Measurements from ENCODE around the gene POLE3.

DNA sequence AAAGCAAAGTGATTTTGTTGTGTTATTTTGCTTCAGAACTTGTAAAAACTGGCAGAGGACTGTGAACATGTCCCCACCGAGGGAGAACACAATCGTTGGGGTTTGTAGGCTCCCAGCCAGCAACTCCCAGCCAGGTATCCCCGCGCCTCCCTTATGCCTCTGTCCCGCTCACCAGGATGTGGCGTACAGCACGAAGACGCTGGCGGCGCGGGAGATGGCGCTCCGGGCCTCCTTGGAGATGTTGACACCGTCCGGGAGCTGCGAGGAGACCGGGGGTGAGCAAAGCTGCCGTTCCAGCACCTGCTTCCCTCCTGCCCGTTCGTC lies 630 bp downstream of the POLE3 start:
- TF ChIP-seq, protein P1, sequence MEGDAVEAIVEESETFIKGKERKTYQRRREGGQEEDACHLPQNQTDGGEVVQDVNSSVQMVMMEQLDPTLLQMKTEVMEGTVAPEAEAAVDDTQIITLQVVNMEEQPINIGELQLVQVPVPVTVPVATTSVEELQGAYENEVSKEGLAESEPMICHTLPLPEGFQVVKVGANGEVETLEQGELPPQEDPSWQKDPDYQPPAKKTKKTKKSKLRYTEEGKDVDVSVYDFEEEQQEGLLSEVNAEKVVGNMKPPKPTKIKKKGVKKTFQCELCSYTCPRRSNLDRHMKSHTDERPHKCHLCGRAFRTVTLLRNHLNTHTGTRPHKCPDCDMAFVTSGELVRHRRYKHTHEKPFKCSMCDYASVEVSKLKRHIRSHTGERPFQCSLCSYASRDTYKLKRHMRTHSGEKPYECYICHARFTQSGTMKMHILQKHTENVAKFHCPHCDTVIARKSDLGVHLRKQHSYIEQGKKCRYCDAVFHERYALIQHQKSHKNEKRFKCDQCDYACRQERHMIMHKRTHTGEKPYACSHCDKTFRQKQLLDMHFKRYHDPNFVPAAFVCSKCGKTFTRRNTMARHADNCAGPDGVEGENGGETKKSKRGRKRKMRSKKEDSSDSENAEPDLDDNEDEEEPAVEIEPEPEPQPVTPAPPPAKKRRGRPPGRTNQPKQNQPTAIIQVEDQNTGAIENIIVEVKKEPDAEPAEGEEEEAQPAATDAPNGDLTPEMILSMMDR (IDR thresholded peaks at IDR 0.05) = no peak
- no peak for TF ChIP-seq POLR2A (IDR thresholded peaks at IDR 0.05)

All from testis (tissue), 2 donors.